H9 (cell line): ENCODE data around the gene RB1. TPM values are rescaled to one million over a fixed set of nuclear protein-coding genes. Genes with fewer than 3 reads are reported as not detected.

Experiments used
- DNase-seq: peaks from one replicate; pipeline ENCODE4 v3.0.0-alpha.2; 2017
- H2AFZ ChIP-seq: one replicate; pipeline ENCODE4 v1.6.1; 2013; ENCODE audit warnings: mild to moderate bottlenecking, low read length, control low read depth, moderate library complexity
- H2AK5ac ChIP-seq: 2 replicates; pipeline ENCODE4 v1.6.1; 2013; ENCODE audit warnings: low read length, control low read depth, mixed read lengths; ENCODE audit not compliant: insufficient read length
- H2BK120ac ChIP-seq: one replicate; pipeline ENCODE4 v1.6.1; 2013; ENCODE audit warnings: low read depth, mild to moderate bottlenecking, low read length, control low read depth, inconsistent platforms; ENCODE audit not compliant: poor library complexity, severe bottlenecking
- H2BK12ac ChIP-seq: 2 replicates; pipeline ENCODE4 v1.6.1; 2013; ENCODE audit warnings: low read length, control low read depth, mixed read lengths, low read depth; ENCODE audit not compliant: insufficient read length
- H2BK15ac ChIP-seq: 2 replicates; pipeline ENCODE4 v1.6.1; 2013; ENCODE audit warnings: low read depth, low read length, control low read depth
- H2BK20ac ChIP-seq: one replicate; pipeline ENCODE4 v1.6.1; 2013; ENCODE audit warnings: low read depth, mild to moderate bottlenecking, low read length, control low read depth, inconsistent platforms; ENCODE audit not compliant: poor library complexity, severe bottlenecking
- H2BK5ac ChIP-seq: 2 replicates; pipeline ENCODE4 v1.6.1; 2013; ENCODE audit warnings: low read length, control low read depth, mixed read lengths; ENCODE audit not compliant: insufficient read length
- H3K14ac ChIP-seq: 2 replicates; pipeline ENCODE4 v1.6.1; 2013; ENCODE audit warnings: low read length, control low read depth; ENCODE audit not compliant: insufficient read depth
- H3K18ac ChIP-seq: 2 replicates; pipeline ENCODE4 v1.6.1; 2013; ENCODE audit warnings: low read depth, mild to moderate bottlenecking, mixed read lengths, low read length, control low read depth; ENCODE audit not compliant: insufficient read length
- H3K23ac ChIP-seq: 2 replicates; pipeline ENCODE4 v1.6.1; 2013; ENCODE audit warnings: low read length, control low read depth, mixed read lengths, low read depth; ENCODE audit not compliant: insufficient read length
- H3K23me2 ChIP-seq: 2 replicates; pipeline ENCODE4 v1.6.1; 2013; ENCODE audit warnings: low read depth, mild to moderate bottlenecking, mixed read lengths, low read length, control low read depth; ENCODE audit not compliant: insufficient read length, poor library complexity, severe bottlenecking
- H3K27ac ChIP-seq: 2 replicates; pipeline ENCODE4 v1.5.1; 2013; ENCODE audit warnings: low read length, control low read depth, mixed read lengths, low read depth; ENCODE audit not compliant: insufficient read length
- H3K27me3 ChIP-seq: 2 replicates; pipeline ENCODE4 v1.6.1; 2013; ENCODE audit warnings: low read length, control low read depth, inconsistent platforms; ENCODE audit not compliant: insufficient read depth
- H3K4ac ChIP-seq: 2 replicates; pipeline ENCODE4 v1.6.1; 2013; ENCODE audit warnings: low read depth, mild to moderate bottlenecking, control low read depth, inconsistent platforms, low read length, moderate library complexity
- H3K4me1 ChIP-seq: 2 replicates; pipeline ENCODE4 v1.6.1; 2013; ENCODE audit warnings: low read length, control low read depth, inconsistent platforms; ENCODE audit not compliant: insufficient read depth
- H3K4me2 ChIP-seq: 2 replicates; pipeline ENCODE4 v1.6.1; 2013; ENCODE audit warnings: low read length, control low read depth, mixed read lengths; ENCODE audit not compliant: insufficient read length, insufficient read depth
- H3K56ac ChIP-seq: 2 replicates; pipeline ENCODE4 v1.6.1; 2013; ENCODE audit warnings: low read depth, mild to moderate bottlenecking, mixed read lengths, low read length, control low read depth; ENCODE audit not compliant: insufficient read length
- H3K79me1 ChIP-seq: 2 replicates; pipeline ENCODE4 v1.6.1; 2013; ENCODE audit warnings: low read depth, mild to moderate bottlenecking, moderate library complexity, low read length, control low read depth, inconsistent platforms; ENCODE audit not compliant: insufficient read depth, poor library complexity, severe bottlenecking
- H3K79me2 ChIP-seq: 2 replicates; pipeline ENCODE4 v1.6.1; 2013; ENCODE audit warnings: low read length, control low read depth, inconsistent platforms; ENCODE audit not compliant: insufficient read depth
- H3K9ac ChIP-seq: 2 replicates; pipeline ENCODE4 v1.6.1; 2013; ENCODE audit warnings: low read length, control low read depth, mixed read lengths; ENCODE audit not compliant: insufficient read length; ENCODE audit errors: extremely low read depth
- H3K9me3 ChIP-seq: one replicate; pipeline ENCODE4 v1.6.1; 2013; ENCODE audit warnings: low read depth, low read length, inconsistent platforms; ENCODE audit not compliant: control insufficient read depth
- H3T11ph ChIP-seq: one replicate; pipeline ENCODE4 v1.6.1; 2013; ENCODE audit warnings: mild to moderate bottlenecking, low read length, control low read depth, inconsistent platforms
- H4K20me1 ChIP-seq: one replicate; pipeline ENCODE4 v1.6.1; 2013; ENCODE audit not compliant: control insufficient read depth, insufficient read length, insufficient read depth
- H4K5ac ChIP-seq: 2 replicates; pipeline ENCODE4 v1.6.1; 2013; ENCODE audit warnings: low read depth, mild to moderate bottlenecking, mixed read lengths, low read length, control low read depth; ENCODE audit not compliant: insufficient read length
- H4K8ac ChIP-seq: replicated peaks from 2 replicates; pipeline ENCODE4 v1.6.1; 2013; ENCODE audit warnings: low read length, control low read depth, mixed read lengths, low read depth; ENCODE audit not compliant: insufficient read length
- H4K91ac ChIP-seq: 2 replicates; pipeline ENCODE4 v1.6.1; 2013; ENCODE audit warnings: low read depth, mild to moderate bottlenecking, moderate library complexity, mixed read lengths, low read length, control low read depth; ENCODE audit not compliant: insufficient read length
- H3K27ac Mint-ChIP-seq, 3 experiments: 2 replicates in 2 of 3; 3 replicates in 1 of 3; pipeline ENCODE4 v1.8.0; 2020 to 2021; ENCODE audit warnings: mixed read lengths in 3 of 3, mild to moderate bottlenecking in 1 of 3, moderate library complexity in 1 of 3
- H3K27me3 Mint-ChIP-seq: 2 replicates; pipeline ENCODE4 v1.8.0; 2021; ENCODE audit warnings: low read depth, mild to moderate bottlenecking, moderate library complexity, mixed read lengths
- H3K36me3 Mint-ChIP-seq, 3 experiments: 2 replicates in 2 of 3; 3 replicates in 1 of 3; pipeline ENCODE4 v1.8.0; 2020 to 2021; ENCODE audit warnings: low read depth in 3 of 3, mixed read lengths in 3 of 3; ENCODE audit not compliant: insufficient read depth in 1 of 3
- H3K4me1 Mint-ChIP-seq, 2 experiments: 2 replicates each; pipeline ENCODE4 v1.8.0; 2020; ENCODE audit warnings: mixed read lengths in 2 of 2
- H3K4me3 Mint-ChIP-seq, 2 experiments: 2 replicates in 1 of 2; 3 replicates in 1 of 2; pipeline ENCODE4 v1.8.0; 2020 to 2021; ENCODE audit warnings: mild to moderate bottlenecking in 2 of 2, mixed read lengths in 2 of 2, moderate library complexity in 1 of 2
- H3K9me3 Mint-ChIP-seq, 2 experiments: 2 replicates in 1 of 2; 3 replicates in 1 of 2; pipeline ENCODE4 v1.8.0; 2020; ENCODE audit warnings: mild to moderate bottlenecking in 2 of 2, mixed read lengths in 2 of 2, moderate library complexity in 1 of 2
- CTCF ChIP-seq: fragments of 200-600 bp; sonication (generic); conservative IDR thresholded peaks from 3 replicates; pipeline ENCODE4 v1.8.0; 2021; ENCODE audit warnings: antibody characterized with exemption, mild to moderate bottlenecking
- WGBS: extraction: QIAGEN DNeasy Blood & Tissue Kit; methylation state at CpG from one replicate; pipeline ENCODE4 v1.1.7; 2013; ENCODE audit warnings: missing lambda C conversion rate, low lambda C conversion rate, mixed read lengths; ENCODE audit not compliant: insufficient read length; ENCODE audit errors: extremely low coverage; 5-methylcytosine and 5-hydroxymethylcytosine counted together
- total RNA-seq: library from RNA; stranded (reverse); gene quantifications from 2 replicates; pipeline ENCODE4 v1.2.1, GENCODE V29; 2021

The RB1 gene
- total RNA-seq, 1 experiment from 2014 or later: 20.5 TPM

- H4K20me1 ChIP-seq: no peaks in the 10 kb centered on the region
- no peak overlapping the region for H2BK20ac ChIP-seq
- no peak overlapping the region for H3T11ph ChIP-seq
- WGBS: no CpG with 5 or more reads among the region's 2 CpGs
- peaks cover 7% of the 10 kb centered on the region in 2 experiments for H3K4me1 Mint-ChIP-seq
- no peak for DNase-seq
- no peak overlapping the region for H3K4me2 ChIP-seq
- no peak for TF ChIP-seq CTCF
- H3K4me1 ChIP-seq: no peaks in the 10 kb centered on the region
- no peak overlapping the region for H2AK5ac ChIP-seq
- H3K9me3 ChIP-seq: no peaks in the 10 kb centered on the region
- no peak overlapping the region for H4K5ac ChIP-seq
- H3K4ac ChIP-seq: no peak overlapping the region
- H3K79me2 ChIP-seq: no peaks in the 10 kb centered on the region; the same call in 1 of the 2 replicates
- H2BK15ac ChIP-seq: no peak overlapping the region
- H2BK120ac ChIP-seq: no peak overlapping the region
- no peak overlapping the region for H2BK5ac ChIP-seq
- peaks cover 5% of the 10 kb centered on the region for H3K23me2 ChIP-seq
- H3K9me3 Mint-ChIP-seq: no peaks in the 10 kb centered on the region
- no peak overlapping the region for H3K27ac ChIP-seq
- H3K9ac ChIP-seq: no peak overlapping the region
- no peak overlapping the region for H3K14ac ChIP-seq
- no peak overlapping the region for H4K91ac ChIP-seq
- H3K4me3 Mint-ChIP-seq: no peak overlapping the region
- no peak overlapping the region for H3K56ac ChIP-seq
- H3K23ac ChIP-seq: no peak overlapping the region
- no peaks in the 10 kb centered on the region for H3K79me1 ChIP-seq
- no peak overlapping the region for H4K8ac ChIP-seq
- no peak overlapping the region for H2AFZ ChIP-seq
- H3K18ac ChIP-seq: no peak overlapping the region
- H3K36me3 Mint-ChIP-seq: no peaks in the 10 kb centered on the region
- H3K27me3 ChIP-seq: no peaks in the 10 kb centered on the region
- H2BK12ac ChIP-seq: no peak overlapping the region
- no peak overlapping the region for H3K27ac Mint-ChIP-seq
- H3K27me3 Mint-ChIP-seq: no peaks in the 10 kb centered on the region
Observed at GRCh38 chr13:48527955-48528354, 224.4 kb downstream of the RB1 start.
